GM18909 (cell line): ENCODE data around the gene CLIC1.

ENCODE experiments used
- ATAC-seq: cut with Tn5 transposase; IDR thresholded peaks from one replicate; pipeline ENCODE4 v1.9.1; 2021; ENCODE audit warnings: mild to moderate bottlenecking; ENCODE audit not compliant: unreplicated experiment, poor library complexity

CLIC1 gene

DNA sequence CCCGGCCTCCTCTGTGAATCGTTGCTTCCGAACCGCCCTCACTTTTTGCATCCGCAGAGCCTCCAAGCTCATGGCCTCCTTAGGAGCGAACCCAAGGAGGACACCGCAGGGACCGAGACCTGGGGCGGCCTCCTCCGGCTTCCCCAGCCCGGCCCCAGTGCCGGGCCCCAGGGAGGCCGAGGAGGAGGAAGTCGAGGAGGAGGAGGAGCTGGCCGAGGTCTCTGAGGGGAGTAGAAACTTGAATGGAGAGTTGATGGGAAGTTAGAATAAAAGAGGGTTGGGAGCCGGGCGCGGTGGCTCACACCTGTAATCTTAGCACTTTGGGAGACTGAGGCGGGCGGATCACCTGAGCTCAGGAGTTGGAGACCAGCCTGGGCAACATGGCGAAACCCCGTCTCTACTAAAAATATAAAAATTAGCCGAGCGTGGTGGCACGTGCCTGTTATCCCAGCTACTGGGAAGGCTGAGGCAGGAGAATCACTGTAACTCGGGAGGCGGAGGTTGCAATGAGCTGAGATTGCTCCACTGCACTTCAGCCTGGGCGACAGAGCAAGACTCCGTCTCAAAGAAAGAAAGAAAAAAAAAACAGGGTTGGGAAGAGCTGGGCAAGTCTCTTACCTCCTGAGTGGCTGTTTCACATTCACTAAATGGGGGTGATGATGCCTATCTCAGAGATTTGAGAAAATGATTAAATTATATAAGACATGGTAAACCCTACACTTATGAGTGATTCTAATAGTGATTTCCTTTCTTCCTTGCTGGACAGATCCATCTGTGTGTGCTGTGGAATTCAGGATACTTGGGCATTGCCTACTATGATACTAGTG is 4.3 kb upstream of the CLIC1 start:
- ATAC-seq: peak; percentile 1

DNA sequence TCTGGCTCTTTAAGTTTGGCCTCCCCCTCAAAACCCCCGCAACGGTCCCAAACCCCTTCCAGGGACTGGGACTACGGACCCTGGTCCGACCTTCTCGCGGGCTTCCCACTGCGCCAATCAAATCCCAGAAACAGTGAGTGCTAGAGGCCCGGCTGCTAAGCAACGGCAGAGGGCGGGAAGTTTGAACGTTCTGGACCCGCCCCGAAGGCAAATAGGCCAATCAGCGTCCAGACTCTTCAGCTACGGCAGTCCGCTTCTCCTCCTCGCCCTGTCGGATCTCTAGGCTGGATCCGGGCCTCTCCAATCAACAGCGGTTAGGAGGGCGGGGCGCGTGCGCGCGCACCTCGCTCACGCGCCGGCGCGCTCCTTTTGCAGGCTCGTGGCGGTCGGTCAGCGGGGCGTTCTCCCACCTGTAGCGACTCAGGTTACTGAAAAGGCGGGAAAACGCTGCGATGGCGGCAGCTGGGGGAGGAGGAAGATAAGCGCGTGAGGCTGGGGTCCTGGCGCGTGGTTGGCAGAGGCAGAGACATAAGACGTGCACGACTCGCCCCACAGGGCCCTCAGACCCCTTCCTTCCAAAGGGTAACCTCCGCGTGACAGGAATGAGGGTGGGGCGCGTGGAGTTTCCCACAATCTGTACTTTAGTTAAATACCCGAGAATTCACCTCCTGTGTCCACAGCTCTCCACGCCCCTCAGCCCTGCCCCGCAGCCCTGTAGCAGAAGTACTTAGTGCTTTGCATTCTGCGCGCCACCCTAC is 3.5 kb upstream of the CLIC1 start, which contains the start of gene MSH5:
MSH5 (plus strand) TSS at position 367 of the 758 bp plus-strand sequence. CDS start 462 bp downstream, outside the sequence.
- ATAC-seq: peak; percentile 73

DNA sequence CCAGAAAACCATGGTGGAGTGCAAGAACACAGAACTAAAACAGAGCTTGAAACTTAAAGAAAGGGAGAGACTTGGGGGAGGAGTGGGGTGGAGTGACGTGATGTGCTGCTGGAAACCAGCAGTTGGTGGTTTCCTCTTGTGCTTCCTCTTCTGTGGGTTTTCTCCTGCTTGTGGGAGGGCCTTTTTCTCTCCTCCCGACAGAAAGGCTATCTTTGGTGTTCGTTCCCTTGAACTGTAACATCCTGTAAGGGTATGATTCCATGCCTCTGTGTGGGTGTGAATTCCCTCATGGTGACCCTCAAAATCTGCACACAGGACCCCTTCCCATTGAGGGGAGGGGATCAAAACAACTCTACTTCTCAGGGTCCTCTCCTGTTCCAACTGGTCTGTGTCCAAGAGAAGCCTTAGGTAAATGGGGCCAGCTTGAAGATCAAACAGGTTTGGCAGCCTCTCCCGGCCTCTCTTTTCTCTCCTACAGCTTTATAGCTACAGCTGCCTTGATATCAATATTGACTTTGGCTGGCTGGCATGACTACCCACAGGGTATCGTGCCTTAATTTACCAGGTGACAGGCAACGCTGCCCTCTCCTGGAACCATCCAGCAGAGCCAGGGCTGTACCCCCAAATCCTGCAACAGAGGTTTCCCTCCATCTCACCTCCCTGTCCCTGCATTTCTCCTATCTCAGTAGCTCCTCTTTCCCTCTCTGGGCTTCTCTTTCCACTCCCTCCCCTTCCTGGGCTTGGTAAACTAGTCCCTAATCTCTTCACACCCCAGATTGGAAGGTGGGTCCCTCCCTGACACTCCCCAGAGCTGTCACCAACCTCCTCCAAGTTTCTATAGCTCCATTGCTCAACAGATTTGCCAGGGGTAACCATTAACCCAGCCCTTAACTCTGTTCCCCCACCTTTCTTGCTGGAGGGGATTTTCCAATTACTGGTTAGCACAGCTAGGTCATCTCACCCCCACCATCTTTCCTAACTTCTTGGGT is 2.0 kb upstream of the CLIC1 start:
- ATAC-seq: no peak

DNA sequence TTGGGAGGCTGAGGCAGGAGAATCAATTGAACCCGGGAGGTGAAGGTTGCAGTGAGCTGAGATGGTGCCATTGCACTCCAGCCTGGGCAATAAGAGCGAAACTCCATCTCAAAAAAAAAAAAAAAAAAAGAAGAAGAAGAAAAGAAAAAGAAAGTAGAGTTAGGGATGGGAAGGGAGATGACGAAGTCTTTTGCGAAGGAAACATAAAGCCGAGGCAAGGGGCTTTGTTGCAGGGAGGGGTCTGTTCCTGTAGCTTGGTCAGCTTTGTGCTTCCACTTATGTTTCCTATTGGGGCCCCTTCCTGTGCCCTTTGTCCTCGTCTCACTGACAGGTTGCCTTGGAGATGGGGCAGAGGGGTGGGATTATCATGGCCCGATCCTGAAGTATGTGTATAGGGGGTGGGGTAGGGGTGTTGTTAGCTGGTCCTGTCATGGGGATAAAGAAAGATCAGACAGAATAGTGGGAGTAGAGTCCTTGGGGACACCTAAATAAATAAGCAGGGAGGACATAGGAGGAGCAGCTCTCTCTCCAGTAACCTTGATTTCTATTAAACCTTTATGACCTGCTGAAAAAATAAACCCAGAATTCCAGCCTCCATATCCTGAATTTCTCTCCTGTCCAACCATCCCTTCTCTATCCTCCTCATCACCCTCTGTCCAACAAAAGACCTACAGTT is 1.1 kb upstream of the CLIC1 start:
- no peak for ATAC-seq

DNA sequence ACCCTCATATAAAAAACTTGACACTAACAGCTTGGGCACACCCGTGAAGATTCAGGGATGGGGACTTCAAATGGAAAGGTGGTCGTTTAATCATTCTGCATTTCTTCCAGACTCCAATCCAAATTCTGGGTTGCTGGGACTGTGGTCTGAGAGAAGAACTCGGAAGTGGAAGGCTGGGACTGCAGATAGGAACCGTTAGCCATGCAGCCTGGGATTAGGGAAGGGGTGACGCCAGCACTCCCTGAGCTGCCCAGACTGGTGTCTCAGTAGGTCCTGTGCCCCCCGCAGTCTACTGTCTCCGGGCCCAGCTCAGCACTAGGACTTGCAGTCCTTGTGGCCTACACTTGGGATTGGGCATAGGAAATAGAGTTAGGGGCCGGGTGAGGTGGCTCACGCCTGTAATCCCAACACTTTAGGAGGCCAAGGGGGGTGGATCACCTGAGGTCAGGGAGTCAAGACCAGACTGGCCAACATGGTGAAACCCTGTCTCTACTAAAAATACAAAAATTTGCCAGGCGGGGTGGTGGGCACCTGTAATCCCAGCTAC is 511 bp upstream of the CLIC1 start:
- no peak for ATAC-seq

DNA sequence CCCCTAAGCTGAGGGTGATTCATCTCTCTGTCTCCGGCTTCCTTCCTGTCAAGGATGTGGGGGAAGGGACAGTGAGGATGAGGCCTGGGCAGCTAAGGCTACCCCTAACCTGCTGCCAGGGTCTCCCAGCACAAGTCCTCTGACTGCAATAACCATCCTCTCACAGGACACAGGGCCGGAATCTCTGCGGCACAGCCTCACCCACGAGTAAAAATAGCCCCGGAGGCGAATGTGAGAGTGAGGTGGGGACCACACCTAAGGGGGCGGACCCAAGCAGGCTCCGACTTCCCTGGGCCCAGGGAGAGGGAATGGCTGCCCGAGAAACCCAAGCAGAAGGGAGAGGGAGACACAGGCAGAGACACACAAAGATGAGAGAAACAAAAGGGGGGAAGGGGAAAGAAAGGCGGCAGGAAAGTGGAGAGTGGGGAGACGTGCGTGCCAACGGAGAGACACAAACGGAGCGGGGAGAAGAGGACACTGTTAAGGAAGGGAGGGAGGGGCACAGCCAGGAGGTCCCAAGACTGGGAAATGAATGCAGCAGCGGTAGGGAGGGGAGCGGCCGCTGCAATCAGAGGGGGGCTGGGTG is 1.4 kb downstream of the CLIC1 start:
- ATAC-seq: peak; percentile 37

DNA sequence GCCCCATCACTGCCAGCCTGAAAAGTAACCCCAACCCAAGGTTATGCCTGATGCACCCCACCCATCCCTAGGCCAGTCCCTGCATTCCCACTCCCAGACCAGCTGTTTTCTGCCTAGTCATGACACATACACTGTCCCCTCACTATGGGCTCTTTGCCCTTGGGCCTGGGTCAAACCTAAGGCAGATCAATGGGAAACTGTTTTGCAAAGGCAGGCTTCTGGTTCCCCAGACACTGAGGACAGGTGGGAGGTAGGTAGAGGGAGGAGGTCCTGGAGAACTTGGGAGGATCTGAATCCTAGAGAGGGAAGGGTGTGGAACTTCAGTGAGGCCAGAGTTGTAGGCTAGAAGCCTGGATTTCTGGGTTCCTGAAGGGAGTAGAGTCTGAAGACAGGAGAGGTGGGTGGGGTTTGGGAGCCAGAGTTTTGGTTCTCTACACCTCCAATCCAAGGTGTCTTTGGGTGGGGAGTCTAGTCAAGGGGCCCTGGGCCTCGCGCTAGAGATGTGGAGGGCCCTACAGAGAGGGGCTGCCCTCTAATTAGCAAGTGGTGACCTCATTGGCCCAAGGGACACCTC is 2.0 kb downstream of the CLIC1 start:
- no peak for ATAC-seq

DNA sequence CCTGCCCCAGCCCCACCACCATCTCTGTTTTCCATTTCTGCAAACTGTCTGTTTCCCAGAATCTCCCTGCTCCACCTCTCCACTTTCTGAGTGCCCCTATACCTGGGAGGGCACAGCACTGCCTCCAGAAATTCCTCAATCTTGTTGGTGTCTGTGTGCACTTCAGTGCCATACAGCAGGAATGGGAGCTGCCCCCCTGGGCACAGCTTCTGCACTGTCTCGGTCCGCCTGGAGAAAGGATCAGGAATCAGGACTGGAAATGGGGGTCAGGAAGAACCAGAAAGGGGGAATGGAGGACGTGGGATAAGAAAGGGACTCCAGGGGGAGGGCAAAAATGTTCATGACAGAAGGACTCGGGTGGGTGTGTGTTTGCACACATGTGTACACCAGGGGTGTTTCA is 2.6 kb downstream of the CLIC1 start:
- no peak for ATAC-seq

DNA sequence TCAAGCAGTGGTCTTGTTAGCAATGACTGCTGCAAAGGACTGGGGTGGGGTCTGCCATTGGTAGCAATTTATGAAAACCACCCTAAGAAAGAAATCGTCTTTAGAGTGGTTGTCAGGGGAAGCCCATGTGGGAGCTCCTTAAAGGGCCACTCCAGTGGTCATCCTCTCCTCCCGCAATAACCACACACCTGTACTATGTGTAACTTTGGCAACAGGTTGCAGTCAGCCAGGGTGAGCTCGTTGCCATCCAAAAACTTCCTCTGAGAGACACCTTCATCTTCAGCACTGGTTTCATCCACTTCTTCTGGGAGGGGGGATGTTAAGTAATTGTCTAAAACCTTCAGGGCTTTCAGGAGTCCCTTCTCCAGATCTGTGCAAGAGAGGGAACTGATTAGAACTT is 4.3 kb downstream of the CLIC1 start:
- ATAC-seq: no peak

DNA sequence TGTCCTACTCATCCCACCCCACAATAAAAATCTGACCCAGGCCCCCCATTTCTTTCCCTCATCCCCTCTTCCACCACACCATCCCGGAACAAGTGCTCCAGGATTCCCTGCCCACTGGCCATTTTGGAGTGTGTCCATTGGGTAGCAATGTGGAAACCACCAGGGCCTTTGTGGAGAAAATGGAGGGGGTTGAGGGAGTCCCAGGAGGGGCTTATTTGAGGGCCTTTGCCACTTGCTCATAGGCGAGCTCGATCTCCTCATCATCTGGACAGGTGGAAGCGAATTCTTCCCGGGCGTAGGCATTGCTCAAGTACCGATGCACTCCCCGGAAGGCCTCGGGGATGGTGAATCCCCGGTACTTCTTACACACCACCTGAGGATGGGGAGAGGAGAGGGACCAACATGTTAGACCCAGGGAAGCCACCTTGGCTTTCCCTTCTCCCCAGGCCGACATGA is 5.7 kb downstream of the CLIC1 start:
- no peak for ATAC-seq

DNA sequence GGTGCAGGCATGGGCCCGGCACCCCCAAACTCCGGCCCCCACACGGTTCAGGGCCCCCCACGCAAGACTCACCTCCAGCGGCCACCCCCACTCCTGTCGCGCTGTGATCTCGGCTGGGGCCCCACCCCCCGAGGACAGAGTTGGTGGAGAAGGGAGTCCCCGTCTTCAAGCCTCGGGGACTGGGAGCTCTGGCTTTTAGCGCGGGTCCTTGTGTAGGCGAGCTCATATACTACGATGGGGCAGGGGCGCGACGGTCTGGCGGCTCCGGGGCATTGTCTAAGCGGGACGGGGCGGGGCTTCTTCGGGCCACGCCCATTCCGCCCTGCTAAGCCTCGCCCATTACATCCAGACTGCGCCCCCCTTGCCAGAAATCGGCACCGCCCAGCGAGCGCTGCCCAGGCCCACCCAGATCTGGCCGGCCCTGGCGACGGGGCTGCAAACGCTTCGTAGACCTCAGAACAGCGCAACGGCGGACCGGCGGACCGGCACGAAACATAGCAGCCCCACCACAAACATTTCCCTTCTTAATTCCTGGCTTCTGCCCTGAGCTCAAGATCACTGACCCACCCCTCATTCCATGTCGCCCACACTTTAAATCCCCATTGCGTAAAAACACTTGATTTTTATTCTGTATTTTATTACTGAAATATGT is 6.2 kb downstream of the CLIC1 start:
- peak; percentile 32 for ATAC-seq

DNA sequence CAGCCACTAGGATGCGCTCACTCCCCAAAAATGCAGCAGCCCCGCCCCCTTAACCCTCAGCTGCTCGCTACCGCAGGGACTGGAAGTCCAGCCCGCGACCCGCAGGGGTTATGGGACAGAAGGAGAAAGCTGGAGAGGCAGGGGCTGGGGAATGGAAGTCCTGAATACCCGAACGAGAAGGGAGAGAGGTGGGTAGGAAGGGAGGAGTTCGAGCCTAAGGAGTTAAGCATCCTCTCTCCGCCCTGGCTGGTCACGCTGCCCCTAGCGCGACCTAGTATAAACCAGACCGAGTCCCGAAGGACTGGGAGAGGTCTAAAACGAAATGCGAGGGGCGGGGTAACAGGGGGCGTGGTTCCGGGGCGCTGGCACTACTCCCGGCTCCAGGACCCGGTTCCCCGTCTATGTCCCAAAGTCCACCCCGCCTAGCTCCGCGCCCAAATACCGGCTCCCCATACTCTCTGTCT is 6.8 kb downstream of the CLIC1 start:
- ATAC-seq: peak; percentile 43

DNA sequence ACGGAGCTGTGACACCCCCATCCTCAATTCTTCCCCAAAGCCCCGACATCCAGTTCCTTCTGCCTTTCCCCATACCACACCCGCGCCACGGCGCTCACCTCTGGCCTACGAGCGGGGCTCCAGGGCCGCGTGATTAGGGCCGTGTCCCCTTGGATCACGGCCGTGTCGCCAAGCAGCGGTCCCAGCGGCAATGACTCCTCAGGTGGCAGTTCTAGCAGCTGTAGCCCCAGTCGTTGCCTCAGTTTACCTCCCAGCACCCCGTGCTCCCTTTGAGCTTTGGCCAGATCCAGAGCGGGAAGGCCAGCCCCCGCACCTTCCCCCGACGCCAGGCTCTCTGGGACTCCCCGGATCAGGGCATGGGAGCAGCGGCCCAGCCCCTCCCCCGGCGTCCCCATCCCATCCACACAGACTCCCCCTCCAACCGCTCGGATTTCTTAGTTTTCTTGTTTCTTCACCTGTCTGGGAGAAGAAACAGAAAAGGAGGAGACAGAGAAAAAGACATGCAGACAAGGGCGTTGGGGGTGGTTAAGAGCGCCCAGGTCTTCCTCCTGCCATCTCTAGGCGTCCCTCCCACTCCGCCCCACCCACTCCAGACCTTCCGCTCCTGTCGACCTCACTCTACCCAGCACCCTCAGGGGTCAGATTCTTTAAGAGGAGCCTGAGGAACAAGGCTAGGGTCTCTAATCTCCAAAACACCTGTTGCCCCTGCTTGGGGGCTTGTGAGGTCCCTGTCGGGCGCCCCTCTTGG is 7.4 kb downstream of the CLIC1 start, which contains the start of gene DDAH2:
DDAH2 (minus strand) TSS at position 533 of the 748 bp plus-strand sequence; CDS start at position 395, 138 bp downstream.
- peak; percentile 9 for ATAC-seq

DNA sequence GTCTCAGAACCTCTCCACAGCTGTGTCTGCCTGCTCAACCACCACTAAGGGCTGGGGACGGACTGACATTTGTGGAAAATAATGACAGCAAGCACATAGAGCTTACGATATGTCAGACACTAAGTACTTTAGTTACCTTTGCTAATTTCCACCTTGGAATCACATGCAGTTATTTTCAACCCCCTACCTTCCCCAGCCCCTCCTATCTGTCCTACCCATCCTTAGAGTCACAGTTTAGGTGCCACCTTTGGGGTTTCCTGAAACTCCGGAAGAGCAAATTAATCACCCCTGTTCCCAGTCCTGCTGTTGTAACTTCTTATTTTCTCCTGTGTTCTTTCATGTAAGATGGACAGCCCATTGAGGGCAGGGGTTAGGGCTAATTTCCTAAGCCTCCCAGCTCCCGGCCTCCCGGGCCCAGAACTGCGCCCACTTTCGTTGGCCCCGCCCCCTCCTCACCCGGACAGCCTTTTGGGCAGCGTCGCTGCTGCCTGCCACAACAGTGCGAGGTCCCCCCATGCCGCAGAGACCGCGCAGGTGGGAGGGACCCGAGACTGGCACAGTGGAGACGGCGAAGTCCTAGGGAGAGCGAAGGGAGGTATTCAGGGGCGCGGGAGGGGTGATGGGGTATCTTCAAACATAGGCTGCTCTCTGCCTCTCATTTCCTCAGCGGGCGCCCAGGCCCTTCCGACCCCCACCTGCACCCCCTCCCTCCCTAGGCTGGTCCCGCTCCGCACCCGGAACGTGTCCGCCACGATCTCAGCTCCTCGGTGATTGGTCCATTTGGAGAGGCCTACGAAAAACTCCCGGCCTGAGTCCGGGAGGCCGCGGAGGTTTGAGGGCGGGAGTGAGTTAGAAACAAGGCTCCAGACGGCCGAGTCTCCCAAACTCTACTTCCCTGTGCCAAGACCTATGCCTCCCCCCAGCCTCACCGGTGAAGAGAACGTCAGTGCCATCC is 8.3 kb downstream of the CLIC1 start:
- no peak for ATAC-seq

DNA sequence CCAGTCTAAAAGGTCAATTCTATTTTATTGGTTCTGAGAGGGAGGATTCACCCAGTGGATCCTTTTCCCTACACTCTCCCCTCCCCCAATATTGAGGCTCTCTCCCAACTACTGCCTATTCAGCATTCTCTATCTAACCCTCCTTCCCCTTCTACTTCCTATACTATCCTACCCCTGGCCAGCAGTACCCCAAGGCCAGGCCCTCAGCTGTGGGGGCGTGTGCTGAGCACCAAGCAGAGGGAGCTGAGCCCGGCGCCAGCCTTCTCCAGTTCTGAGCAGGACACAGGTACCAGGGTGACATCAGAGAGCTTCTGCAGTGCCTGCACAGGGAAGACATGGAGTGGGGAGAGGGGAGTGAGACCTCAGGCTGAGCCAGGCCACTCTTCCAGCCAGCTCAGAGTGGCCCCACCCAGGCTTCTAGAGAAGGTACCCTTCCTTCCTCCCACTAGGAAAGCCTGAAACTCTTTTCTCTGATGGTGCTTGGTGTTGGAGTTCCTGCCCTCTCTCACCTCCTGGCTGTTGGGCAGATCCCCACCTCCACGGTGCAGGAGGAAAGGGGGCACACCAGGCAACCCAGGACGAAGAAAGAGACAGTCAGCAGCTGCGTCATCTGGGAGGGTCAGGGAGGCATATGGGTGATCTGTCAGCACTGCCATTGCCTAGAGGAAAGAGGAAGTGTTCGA is 9.2 kb downstream of the CLIC1 start:
- peak; percentile 62 for ATAC-seq
